KMS-11 (cell line): ENCODE data around the gene ACAD11.
"Not testable (repeated sequence)": the region's sequence is repeated elsewhere in the genome, so short reads cannot be mapped to it uniquely, and the experiment has no call there.

Experiments used
- H2AFZ ChIP-seq: fragments of 200-600 bp; sonication (generic); 2 replicates; pipeline ENCODE4 v1.6.1; 2016; ENCODE audit warnings: antibody characterized with exemption, mixed run types, low read depth
- H3K27ac ChIP-seq: fragments of 200-600 bp; sonication (generic); 2 replicates; pipeline ENCODE4 v1.6.1; 2016; ENCODE audit warnings: mild to moderate bottlenecking, mixed run types
- H3K27me3 ChIP-seq: fragments of 200-600 bp; sonication (generic); 2 replicates; pipeline ENCODE4 v1.6.1; 2017; ENCODE audit warnings: mild to moderate bottlenecking, low read depth, mixed run types, moderate library complexity; ENCODE audit not compliant: insufficient read depth
- H3K36me3 ChIP-seq: fragments of 200-600 bp; sonication (generic); 2 replicates; pipeline ENCODE4 v1.6.1; 2017; ENCODE audit warnings: mild to moderate bottlenecking, mixed run types; ENCODE audit not compliant: insufficient read depth
- H3K4me1 ChIP-seq: fragments of 200-600 bp; sonication (generic); 2 replicates; pipeline ENCODE4 v1.6.1; 2016; ENCODE audit warnings: mild to moderate bottlenecking, low read depth, mixed run types; ENCODE audit not compliant: poor library complexity, severe bottlenecking
- H3K4me2 ChIP-seq: fragments of 200-600 bp; sonication (generic); 2 replicates; pipeline ENCODE4 v1.7.0; 2016; ENCODE audit warnings: mild to moderate bottlenecking, mixed run types
- H3K4me3 ChIP-seq: fragments of 200-600 bp; sonication (generic); IDR thresholded peaks from 2 replicates; pipeline ENCODE4 v1.6.1; 2017; ENCODE audit warnings: low read depth, low read length, mixed read lengths; ENCODE audit not compliant: insufficient read depth
- H3K79me2 ChIP-seq: fragments of 200-600 bp; sonication (generic); 2 replicates; pipeline ENCODE4 v1.6.1; 2016; ENCODE audit warnings: low read depth, mixed run types; ENCODE audit not compliant: insufficient read depth
- H3K9ac ChIP-seq: fragments of 200-600 bp; sonication (generic); 2 replicates; pipeline ENCODE4 v1.6.1; 2016; ENCODE audit warnings: mild to moderate bottlenecking, mixed run types
- H4K20me1 ChIP-seq: fragments of 200-600 bp; sonication (generic); 2 replicates; pipeline ENCODE4 v1.6.1; 2016; ENCODE audit warnings: mild to moderate bottlenecking, mixed run types; ENCODE audit not compliant: insufficient read depth
- CTCF ChIP-seq: fragments of 200-600 bp; sonication (generic); conservative IDR thresholded peaks from 2 replicates; pipeline ENCODE4 v1.6.1; 2017; ENCODE audit warnings: low read depth, mild to moderate bottlenecking, antibody characterized with exemption, low read length, moderate library complexity, mixed read lengths

ACAD11 gene

GRCh38 chr3:132616780-132617179 is 42.8 kb downstream of the ACAD11 start:
- H4K20me1 ChIP-seq: no peaks in the 10 kb centered on the region
- H3K9ac ChIP-seq: no peak overlapping the region
- TF ChIP-seq CTCF: no peak
- H2AFZ ChIP-seq: no peak overlapping the region
- H3K4me3 ChIP-seq: no peak overlapping the region
- no peaks in the 10 kb centered on the region for H3K36me3 ChIP-seq
- no peaks in the 10 kb centered on the region for H3K79me2 ChIP-seq
- H3K27ac ChIP-seq: no peak overlapping the region
- H3K4me2 ChIP-seq: no peak overlapping the region
- peaks cover 12% of the 10 kb centered on the region for H3K4me1 ChIP-seq
- H3K27me3 ChIP-seq: no peaks in the 10 kb centered on the region

DNA sequence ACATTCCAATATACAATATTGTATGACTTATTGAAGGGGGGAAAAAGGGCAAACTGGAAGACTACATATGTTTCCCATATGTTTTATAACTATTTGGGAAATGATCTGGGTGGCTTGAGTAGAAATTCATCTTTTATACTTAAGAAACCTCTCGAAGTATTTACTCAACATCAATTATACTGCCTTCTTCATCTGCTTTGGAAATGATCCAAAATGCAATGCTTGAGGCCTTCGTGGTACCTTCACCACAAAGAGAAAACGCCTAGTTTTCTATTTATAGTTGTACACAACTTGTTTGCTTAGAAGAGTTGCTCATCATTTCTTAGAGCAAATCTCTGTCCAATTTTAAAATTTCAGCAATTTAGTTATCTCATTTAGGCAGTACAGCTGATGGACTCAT is 43.7 kb downstream of the ACAD11 start:
- Histone ChIP-seq H3K79me2 (no peaks in the 10 kb centered on the region), H2AFZ (no peak overlapping the region), H4K20me1 (no peaks in the 10 kb centered on the region), H3K4me1 (peaks cover 12% of the 10 kb centered on the region), H3K27me3 (no peaks in the 10 kb centered on the region), H3K27ac (no peak overlapping the region), H3K36me3 (no peaks in the 10 kb centered on the region), H3K4me3 (no peak overlapping the region), H3K4me2 (peak overlapping the region; percentile 13; the same call in 1 of the 2 replicates), H3K9ac (no peak overlapping the region)
- no peak for TF ChIP-seq CTCF

DNA sequence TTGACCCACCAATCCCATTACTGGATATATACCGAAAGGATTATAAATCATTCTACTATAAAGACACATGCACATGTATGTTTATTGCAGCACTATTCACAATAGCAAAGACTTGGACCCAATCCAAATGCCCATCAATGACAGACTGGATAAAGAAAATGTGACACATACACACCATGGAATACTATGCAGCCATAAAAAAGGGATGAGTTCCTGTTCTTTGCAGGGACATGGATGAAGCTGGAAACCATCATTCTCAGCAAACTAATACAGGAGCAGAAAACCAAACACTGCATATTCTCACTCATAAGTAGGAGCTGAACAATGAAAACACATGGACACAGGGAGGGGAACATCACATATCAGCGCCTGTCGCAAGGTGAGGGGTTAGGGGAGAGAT is 44.3 kb downstream of the ACAD11 start:
- H4K20me1 ChIP-seq, H3K4me3 ChIP-seq, H3K9ac ChIP-seq, H3K36me3 ChIP-seq, H3K27me3 ChIP-seq, H3K79me2 ChIP-seq, H3K27ac ChIP-seq, H3K4me2 ChIP-seq, H2AFZ ChIP-seq: not testable (repeated sequence)
- H3K4me1 ChIP-seq: peaks cover 12% of the 10 kb centered on the region

GRCh38 chr3:132606620-132607019 is 53.0 kb downstream of the ACAD11 start:
- H3K27me3 ChIP-seq, H3K4me1 ChIP-seq, H3K79me2 ChIP-seq, H3K36me3 ChIP-seq, H3K9ac ChIP-seq, H3K4me3 ChIP-seq, H4K20me1 ChIP-seq, H3K27ac ChIP-seq, H3K4me2 ChIP-seq, H2AFZ ChIP-seq: not testable (repeated sequence)

DNA sequence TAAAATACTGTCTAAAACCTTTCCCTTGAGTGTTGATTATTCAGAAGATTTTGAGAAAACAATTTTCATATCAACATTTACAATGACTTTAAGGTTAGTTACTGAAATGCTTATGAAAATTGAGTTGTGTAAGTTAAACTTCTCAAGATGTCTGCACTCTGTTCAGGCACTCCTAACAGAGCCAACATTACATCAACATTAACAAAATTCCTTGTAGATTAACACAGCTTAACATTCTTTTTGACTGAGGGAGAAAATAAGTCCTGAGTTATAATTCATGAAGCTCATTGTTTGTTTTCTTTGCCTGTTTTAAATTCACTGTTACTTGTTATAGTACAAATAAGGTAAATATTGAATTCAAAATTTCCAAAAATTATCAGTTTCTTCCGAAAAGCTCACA is 53.5 kb downstream of the ACAD11 start:
- H4K20me1 ChIP-seq: no peaks in the 10 kb centered on the region
- H3K4me3 ChIP-seq: no peak overlapping the region
- TF ChIP-seq CTCF: no peak
- H3K36me3 ChIP-seq: no peaks in the 10 kb centered on the region
- no peak overlapping the region for H3K27ac ChIP-seq
- no peak overlapping the region for H3K4me2 ChIP-seq
- H2AFZ ChIP-seq: no peak overlapping the region
- H3K4me1 ChIP-seq: no peaks in the 10 kb centered on the region
- H3K79me2 ChIP-seq: no peaks in the 10 kb centered on the region
- H3K27me3 ChIP-seq: no peaks in the 10 kb centered on the region
- H3K9ac ChIP-seq: no peak overlapping the region
